Skeletal muscle satellite cell (primary cell): Measurements from ENCODE around the gene DTNB.
"Not testable (repeated sequence)": the region's sequence is repeated elsewhere in the genome, so short reads cannot be mapped to it uniquely, and the experiment has no call there.

Experiments used
- H3K27me3 ChIP-seq: 2 replicates; pipeline ENCODE4 v1.7.0; 2013; ENCODE audit warnings: low read length; ENCODE audit not compliant: control insufficient read depth, insufficient read depth
- H3K36me3 ChIP-seq: 2 replicates; pipeline ENCODE4 v1.7.0; 2013; ENCODE audit warnings: mild to moderate bottlenecking, control low read depth, low read length; ENCODE audit not compliant: insufficient read depth
- H3K4me1 ChIP-seq: 2 replicates; pipeline ENCODE4 v1.7.0; 2013; ENCODE audit warnings: low read length; ENCODE audit not compliant: control insufficient read depth, insufficient read depth
- H3K4me2 ChIP-seq: 2 replicates; pipeline ENCODE4 v1.7.0; 2013; ENCODE audit warnings: mild to moderate bottlenecking, low read length
- H3K4me3 ChIP-seq: 2 replicates; pipeline ENCODE4 v1.7.0; 2013; ENCODE audit warnings: low read length
- H3K9ac ChIP-seq: 2 replicates; pipeline ENCODE4 v1.7.0; 2013; ENCODE audit warnings: mild to moderate bottlenecking, low read depth, low read length, moderate library complexity
- H3K9me3 ChIP-seq: replicated peaks from 2 replicates; pipeline ENCODE4 v1.7.0; 2013; ENCODE audit warnings: mild to moderate bottlenecking, control low read depth, low read length

Gene DTNB

GRCh38 chr2:25677877-25678276 lies 4.5 kb upstream of the DTNB start:
- H3K4me3 ChIP-seq = no peak overlapping the region

GRCh38 chr2:25674077-25674362 lies 643 bp upstream of the DTNB start:
- Histone ChIP-seq H3K36me3 (no peaks in the 10 kb centered on the region), H3K4me2 (peak overlapping the region; percentile 72), H3K9ac (peak overlapping the region; percentile 48), H3K27me3 (no peaks in the 10 kb centered on the region), H3K9me3 (no peaks in the 10 kb centered on the region), H3K4me1 (peaks cover 11% of the 10 kb centered on the region), H3K4me3 (peak overlapping the region; percentile 98)

More at GRCh38 chr2:25677877-25678276, 4.5 kb upstream of the DTNB start:
- Histone ChIP-seq H3K4me2 (no peak overlapping the region), H3K4me1 (no peaks in the 10 kb centered on the region), H3K9me3 (no peaks in the 10 kb centered on the region), H3K27me3 (no peaks in the 10 kb centered on the region), H3K9ac (no peak overlapping the region), H3K36me3 (no peaks in the 10 kb centered on the region)

- H3K4me2 ChIP-seq = peak overlapping the region; percentile 99
- H3K36me3 ChIP-seq = no peaks in the 10 kb centered on the region
- peaks cover 11% of the 10 kb centered on the region for H3K4me1 ChIP-seq
- no peaks in the 10 kb centered on the region for H3K9me3 ChIP-seq
- H3K27me3 ChIP-seq = no peaks in the 10 kb centered on the region
- peak overlapping the region; percentile 84 for H3K9ac ChIP-seq
- peak overlapping the region; percentile 98 for H3K4me3 ChIP-seq
Measured at GRCh38 chr2:25672494-25673299, 680 bp downstream of the DTNB start.

- Histone ChIP-seq H3K27me3 (no peaks in the 10 kb centered on the region), H3K36me3 (no peaks in the 10 kb centered on the region), H3K9ac (no peak overlapping the region), H3K4me3 (no peak overlapping the region), H3K9me3 (no peaks in the 10 kb centered on the region), H3K4me1 (peaks cover 11% of the 10 kb centered on the region), H3K4me2 (peak overlapping the region; percentile 99)
Measured at GRCh38 chr2:25671622-25672021, 1.8 kb downstream of the DTNB start.

GRCh38 chr2:25669520-25669919 lies 3.9 kb downstream of the DTNB start:
- Histone ChIP-seq H3K4me2 (no peak overlapping the region), H3K9ac (no peak overlapping the region), H3K27me3 (no peaks in the 10 kb centered on the region), H3K4me1 (peaks cover 13% of the 10 kb centered on the region), H3K9me3 (no peaks in the 10 kb centered on the region), H3K4me3 (no peak overlapping the region), H3K36me3 (no peaks in the 10 kb centered on the region)

- H3K36me3 ChIP-seq = no peaks in the 10 kb centered on the region
- no peaks in the 10 kb centered on the region for H3K9me3 ChIP-seq
- H3K9ac ChIP-seq = no peak overlapping the region
- H3K4me2 ChIP-seq = no peak overlapping the region
- no peaks in the 10 kb centered on the region for H3K27me3 ChIP-seq
- no peak overlapping the region for H3K4me3 ChIP-seq
- peaks cover 6% of the 10 kb centered on the region for H3K4me1 ChIP-seq
Measured at GRCh38 chr2:25666218-25666617, 7.2 kb downstream of the DTNB start.

- H3K4me1 ChIP-seq, H3K4me3 ChIP-seq, H3K27me3 ChIP-seq, H3K36me3 ChIP-seq, H3K9me3 ChIP-seq, H3K4me2 ChIP-seq, H3K9ac ChIP-seq: not testable (repeated sequence)
Measured at GRCh38 chr2:25665429-25665828, 7.9 kb downstream of the DTNB start.

GRCh38 chr2:25664965-25665307 lies 8.4 kb downstream of the DTNB start:
- no peaks in the 10 kb centered on the region for H3K27me3 ChIP-seq
- H3K4me3 ChIP-seq = no peak overlapping the region
- no peaks in the 10 kb centered on the region for H3K9me3 ChIP-seq
- H3K4me2 ChIP-seq = no peak overlapping the region
- H3K36me3 ChIP-seq = no peaks in the 10 kb centered on the region
- H3K4me1 ChIP-seq = peaks cover 6% of the 10 kb centered on the region
- no peak overlapping the region for H3K9ac ChIP-seq

- peak overlapping the region; percentile 55 for H3K4me3 ChIP-seq
- peak overlapping the region; percentile 67 for H3K4me2 ChIP-seq
- H3K9ac ChIP-seq = no peak overlapping the region
- H3K27me3 ChIP-seq = no peaks in the 10 kb centered on the region
- no peaks in the 10 kb centered on the region for H3K9me3 ChIP-seq
- H3K36me3 ChIP-seq = no peaks in the 10 kb centered on the region
- peaks cover 6% of the 10 kb centered on the region for H3K4me1 ChIP-seq
Measured at GRCh38 chr2:25664183-25664964, 9.0 kb downstream of the DTNB start.

- Histone ChIP-seq H3K36me3 (no peaks in the 10 kb centered on the region), H3K4me3 (no peak overlapping the region), H3K9ac (no peak overlapping the region), H3K4me1 (no peaks in the 10 kb centered on the region), H3K9me3 (no peaks in the 10 kb centered on the region), H3K27me3 (no peaks in the 10 kb centered on the region), H3K4me2 (no peak overlapping the region)
Measured at GRCh38 chr2:25655316-25655715, 18.1 kb downstream of the DTNB start.

- Histone ChIP-seq H3K9ac (no peak overlapping the region), H3K27me3 (no peaks in the 10 kb centered on the region), H3K36me3 (no peaks in the 10 kb centered on the region), H3K4me2 (no peak overlapping the region), H3K4me1 (no peaks in the 10 kb centered on the region), H3K9me3 (no peaks in the 10 kb centered on the region), H3K4me3 (no peak overlapping the region)
Measured at GRCh38 chr2:25654801-25655200, 18.6 kb downstream of the DTNB start.
